Left hindlimb (tissue), 1 donor: ENCODE results near the gene ZNHIT1.
"Not testable (repeated sequence)": the region's sequence is repeated elsewhere in the genome, so short reads cannot be mapped to it uniquely, and the experiment has no call there.

ENCODE experiments used
- DNase-seq: peaks from one replicate; pipeline ENCODE4 v3.0.0-alpha.2; 2018

The ZNHIT1 gene

DNA sequence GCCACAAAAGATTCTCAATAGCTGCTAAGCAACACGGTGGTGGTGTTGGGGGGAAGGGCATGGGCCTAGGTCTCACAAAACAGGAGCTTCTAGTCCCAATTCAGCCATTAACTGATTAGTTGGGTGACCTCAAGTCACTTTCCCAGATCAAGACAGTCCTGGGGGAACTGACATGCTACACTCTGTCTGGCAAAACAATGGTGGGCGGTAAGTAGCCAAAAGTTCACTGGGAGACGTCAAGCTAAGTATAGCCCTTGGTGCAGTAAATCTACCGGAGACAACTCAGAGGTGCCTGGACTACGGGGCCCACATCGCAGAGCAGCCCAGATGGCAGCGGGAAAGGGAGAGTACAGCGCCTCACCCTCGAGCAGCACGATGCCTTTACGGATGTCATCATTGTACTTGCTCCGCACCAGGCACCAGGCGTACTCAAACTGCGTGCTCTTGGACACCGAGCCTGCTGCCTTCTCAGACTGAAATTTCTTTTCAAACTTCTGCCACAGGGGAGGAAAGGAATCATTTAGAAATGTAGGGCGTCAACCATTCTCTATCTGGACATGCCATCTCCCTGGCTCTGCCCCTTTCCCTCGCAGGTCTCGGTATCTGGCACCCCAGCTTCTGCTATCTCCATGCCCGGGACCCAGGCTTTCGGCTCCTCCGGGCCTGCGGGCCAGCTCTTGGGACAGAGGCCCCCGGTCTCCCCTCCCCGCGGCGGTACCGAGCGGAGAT is 25.8 kb downstream of the ZNHIT1 start:
- DNase-seq = no peak

DNA sequence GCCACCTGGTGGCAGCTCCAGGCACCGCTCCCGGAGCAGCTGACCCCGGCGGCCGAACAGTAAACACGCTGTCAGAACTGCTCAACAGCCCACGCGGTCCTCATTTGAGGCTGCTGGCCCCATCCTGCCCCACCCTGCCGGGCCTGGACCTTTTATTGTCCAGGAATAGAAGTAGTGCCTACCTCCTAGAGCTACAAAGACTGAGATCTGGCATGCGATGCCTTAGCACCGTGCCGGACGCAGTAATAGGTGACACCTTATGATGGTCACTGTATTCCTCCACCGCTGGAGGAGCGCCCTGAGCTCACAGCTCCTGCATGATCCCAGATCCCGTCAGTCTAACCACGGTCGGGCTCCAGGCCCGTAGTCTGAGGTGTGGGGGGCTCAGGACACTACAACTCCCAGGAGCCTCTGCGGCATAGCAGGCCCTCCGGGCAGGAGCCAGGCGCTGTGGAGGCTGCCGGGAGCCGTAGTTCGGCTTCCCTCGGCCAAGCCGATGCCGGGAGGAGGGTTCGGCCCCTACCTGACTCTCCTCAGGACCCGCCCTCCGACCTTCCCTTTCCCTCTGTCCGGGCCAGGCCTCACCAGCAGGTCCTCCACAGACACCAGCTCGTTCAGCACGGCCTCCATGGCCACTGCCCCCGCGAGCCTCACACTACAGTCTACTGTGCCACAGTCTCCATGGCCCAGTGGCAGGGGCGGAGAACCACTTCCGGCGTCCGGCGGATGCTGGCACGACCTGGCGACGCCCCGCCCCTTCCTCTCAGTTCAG is 26.6 kb downstream of the ZNHIT1 start, which contains the start of gene FIS1:
TSS of gene FIS1 (minus strand) at position 707 of the 772 bp plus-strand sequence. CDS start at position 630, 77 bp downstream.
- peak; percentile 94 for DNase-seq

DNA sequence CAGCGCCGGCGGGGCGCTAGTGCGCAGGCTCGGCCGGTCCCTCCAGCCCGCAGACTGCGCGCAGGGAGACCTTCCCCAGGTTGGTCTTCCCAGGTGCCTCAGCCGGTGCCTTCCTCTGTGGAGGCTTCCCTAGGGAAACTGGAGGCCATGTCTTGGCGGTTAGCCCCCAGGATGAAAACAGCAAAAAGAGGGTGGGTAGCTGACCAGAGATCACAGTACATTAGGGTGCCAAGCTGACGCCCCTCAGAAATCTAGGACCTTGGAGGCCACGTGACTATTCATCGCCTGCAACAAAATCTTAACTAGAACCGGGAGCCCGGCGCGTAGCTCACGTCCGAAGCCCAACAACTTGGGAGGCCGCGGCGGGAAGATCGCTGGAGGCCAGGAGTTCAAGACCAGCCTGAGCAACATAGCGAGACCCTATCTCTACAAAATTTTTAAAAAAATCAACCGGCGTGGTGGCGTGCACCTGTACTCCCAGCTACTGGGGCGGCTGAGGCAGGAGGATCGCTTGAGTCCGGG is 27.2 kb downstream of the ZNHIT1 start:
- DNase-seq = no peak

DNA sequence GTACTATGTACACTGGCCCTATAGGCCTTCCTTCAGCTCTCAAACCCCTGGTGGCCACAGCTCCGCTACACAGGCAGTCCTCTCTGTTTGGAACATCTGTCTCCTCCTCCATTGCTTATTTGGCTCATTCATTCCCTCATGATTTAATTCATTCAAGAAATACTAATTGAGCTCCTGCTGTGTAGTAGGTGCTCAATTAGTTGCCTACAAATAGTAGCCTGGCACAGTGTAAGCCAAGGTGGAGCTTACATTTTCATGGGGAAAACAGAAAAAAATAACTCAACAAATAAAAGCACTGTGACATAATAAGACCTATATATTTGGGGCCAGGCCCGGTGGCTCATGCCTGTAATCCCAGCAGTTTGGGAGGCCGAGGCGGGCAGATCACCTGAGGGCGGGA is 30.3 kb downstream of the ZNHIT1 start:
- DNase-seq = no peak

DNA sequence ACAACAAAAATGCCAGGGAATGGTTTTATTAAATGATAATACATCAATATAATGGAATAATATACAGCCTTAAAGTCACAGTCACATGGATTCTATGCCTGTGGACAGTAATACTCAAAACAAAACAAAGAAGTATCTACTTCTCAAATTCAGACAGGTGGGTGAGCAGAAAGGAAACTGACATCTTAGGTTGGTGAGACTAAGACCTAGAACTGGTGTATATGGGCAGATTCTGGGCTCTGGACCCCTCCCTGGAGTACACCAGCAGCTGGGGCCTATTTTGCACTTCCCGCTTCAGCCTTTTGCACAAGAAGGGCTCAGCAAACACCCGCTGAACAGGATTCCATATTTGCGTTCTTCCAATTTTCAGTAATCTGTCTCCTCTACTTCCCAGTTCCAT is 32.4 kb downstream of the ZNHIT1 start:
- no peak for DNase-seq

DNA sequence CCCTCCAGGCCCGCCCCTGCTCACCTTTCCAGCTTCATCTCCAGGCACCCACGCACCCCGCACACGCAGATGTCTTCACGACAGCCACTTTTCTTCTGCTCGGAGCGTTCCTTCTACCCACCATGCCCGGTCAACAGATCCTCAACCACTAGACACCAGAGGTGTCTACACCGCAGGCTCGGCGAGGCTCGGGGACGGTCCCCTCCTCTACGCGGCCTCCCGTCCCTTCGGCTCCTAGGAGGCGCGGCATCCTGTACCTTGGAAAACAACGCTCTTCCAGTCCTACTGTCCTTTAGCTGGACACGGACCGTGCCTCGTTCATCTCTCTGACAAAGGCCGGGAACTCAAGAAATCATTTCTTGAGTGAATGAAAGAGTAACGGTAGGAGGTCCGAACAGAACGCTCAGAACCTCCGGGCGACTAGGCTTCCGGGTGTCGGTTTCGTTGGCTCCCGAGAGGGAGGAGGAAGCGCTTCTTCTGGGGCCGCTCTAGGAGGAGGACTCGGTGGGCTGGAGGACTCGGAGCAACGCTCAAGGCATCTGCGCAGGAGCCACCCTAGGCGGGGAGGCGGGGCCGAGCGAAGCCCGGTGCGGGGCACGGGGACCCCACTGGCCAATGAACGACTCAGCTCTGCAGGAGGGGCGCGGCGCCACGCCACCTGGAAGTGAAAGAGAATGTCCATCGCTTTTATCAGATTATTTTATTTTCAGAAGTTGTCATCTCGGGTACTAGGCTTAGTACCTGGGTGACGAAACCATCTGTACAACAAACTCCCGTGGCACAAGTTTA is 34.1 kb downstream of the ZNHIT1 start:
- DNase-seq = peak; percentile 98

DNA sequence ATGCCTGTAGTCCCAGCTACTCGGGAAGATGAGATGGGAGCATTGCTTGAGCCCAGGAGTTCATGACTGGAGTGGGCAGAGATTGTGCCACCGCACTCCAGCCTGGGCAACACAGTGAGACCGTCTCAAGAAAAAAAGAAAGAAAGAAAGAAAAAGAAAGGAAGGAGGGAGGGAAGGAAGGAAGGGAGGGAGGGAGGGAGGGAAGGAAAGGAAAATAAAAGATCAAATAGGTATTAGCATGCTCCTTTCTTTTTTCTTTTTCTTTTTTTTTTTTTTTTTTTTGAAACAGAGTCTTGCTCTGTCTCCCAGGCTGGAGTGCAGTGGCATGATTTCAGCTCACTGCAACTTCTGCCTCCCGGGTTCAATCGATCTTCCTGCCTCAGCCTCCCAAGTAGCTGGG is 35.2 kb downstream of the ZNHIT1 start:
- not testable (repeated sequence) for DNase-seq

DNA sequence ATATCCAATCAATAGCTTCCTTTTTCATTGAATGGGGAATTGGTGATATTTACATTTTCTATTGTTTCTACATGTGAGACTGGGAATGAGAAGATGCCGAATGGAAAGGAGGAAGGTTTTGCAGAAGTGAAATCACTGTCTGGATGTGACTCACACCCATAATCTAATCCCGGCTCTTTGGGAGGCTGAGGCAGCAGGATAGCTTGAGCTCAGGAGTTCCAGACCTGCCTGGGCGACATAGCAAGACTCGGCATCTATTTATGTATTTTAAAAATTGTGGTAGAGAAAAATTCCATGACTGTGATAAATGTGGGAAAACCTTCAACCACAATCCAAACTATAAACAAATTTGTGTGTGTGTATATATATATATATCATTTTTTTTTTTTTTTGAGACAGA is 37.8 kb downstream of the ZNHIT1 start:
- no peak for DNase-seq

DNA sequence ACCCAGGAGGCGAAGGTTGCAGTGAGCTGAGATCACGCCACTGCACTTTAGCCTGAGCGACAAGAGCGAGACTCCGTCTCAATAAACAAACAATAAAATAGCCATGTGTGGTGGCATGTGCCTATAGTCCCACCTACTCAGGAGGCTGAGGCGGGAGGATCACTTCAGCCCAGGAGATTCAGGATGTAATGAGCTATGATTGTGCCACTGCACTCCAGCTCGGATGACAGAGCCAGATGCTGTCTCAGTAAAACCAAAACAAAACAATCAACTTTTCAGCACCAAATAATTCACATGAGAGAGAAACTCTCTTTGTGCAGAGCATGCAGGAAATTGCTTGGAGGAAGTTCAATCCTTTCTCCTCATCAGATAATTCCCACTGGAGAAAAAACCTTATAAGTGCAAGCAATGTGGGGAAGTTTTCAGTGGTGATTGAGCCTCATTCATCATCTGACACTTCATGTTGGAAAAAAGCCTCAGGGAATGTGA is 40.3 kb downstream of the ZNHIT1 start:
- no peak for DNase-seq

DNA sequence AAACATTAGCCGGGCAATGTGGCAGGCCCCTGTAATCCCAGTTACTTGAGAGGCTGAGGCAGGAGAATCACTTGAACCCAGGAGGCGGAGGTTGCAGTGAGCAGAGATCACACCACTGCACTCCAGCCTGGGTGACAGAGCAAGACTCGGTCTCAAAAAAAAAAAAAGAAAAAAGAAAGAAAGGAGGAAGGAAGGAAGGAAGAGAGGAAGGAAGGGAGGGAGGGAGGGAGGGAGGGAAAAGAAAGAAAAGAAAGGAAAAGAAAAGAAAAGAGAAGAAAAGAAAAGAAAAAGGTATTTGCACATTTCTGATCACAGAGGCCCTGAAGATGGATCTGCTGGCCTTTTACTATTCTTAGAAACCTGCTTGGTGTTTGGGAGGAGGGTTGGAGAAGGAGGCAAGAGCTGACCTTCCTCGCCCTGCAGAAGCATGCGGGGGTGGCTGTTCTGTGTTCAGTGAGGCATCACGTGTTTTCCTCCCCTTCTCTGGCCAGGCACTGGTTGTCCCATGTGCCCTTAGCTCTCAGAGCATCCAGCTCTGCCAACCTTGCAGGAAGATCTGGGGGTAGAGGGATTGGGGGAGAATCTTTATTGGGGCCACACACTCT is 46.2 kb downstream of the ZNHIT1 start:
- not testable (repeated sequence) for DNase-seq

DNA sequence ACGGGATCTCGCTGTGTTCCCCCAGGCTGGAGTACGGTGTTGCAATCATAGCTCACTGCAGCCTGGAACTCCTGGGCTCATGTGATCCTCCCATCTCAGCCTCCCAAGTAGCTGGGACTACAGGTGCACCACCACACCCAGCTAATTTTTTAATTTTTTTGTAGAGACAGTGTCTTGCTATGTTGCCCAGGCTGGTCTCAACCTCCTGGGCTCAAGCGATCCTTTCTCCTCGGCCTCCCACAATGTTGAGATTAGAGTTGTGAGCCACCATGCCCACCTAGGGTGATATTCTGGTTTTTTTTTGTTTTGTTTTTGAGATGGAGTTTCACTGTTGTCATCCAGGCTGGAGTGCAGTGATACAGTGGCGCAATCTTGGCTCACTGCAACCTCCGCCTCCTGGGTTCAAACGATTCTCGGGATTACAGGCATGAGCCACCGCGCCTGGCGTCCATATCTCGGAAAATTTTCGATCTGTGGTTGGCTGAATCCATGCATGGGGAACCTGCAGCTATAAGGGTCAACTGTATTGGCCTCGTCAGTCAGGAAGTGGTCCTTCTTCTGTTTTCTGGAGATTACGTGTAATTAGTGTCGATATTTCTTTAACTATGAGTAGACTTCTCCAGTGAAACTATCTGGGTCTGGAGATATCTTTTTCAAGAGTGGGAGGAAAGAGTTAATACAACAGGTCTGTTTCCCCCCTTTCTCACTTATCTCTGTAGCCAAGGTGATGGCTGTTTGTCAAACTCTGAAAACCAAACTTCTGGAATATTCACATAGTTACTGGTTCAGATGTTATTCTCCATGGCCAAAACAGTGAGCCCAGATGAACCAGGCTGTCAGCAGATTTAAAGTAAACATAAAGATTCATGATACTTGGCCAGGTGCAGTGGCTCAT is 47.9 kb downstream of the ZNHIT1 start:
- no peak for DNase-seq

DNA sequence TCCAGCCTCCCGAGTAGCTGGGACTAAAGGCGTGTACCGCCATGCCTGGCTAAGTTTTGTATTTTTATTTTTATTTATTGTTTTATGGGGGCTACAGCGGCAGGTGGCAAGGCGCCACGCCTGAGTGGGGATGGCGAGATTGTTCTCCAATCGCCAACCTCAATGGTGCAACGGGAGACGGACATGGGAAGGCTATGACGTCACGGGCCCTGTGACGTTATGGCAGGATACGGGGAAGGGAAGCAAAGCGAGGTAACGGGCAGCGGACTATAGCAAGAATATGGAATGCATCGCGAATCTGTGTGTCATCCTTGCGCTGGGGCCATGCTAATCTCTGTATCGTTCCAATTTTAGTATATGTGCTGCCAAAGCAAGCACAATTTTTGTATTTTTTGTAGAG is 51.7 kb downstream of the ZNHIT1 start:
- no peak for DNase-seq

DNA sequence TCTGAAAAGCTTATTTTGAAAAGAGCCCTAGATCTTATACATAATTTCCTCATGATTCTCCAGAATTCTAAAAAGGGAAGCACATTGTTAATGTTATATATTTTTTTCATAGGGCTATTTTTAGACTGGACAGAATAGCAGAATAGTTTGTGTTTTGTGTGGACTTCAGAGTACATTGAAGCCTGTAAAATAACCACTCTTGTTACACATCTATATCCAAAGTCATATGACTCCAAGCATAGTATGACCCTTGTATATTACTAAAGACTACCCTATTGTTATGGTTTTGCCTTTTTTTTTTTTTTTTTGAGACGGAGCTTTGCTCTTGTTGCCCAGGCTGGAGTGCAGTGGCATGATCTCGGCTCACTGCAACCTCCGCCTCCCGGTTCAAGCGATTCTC is 53.1 kb downstream of the ZNHIT1 start:
- DNase-seq = no peak

DNA sequence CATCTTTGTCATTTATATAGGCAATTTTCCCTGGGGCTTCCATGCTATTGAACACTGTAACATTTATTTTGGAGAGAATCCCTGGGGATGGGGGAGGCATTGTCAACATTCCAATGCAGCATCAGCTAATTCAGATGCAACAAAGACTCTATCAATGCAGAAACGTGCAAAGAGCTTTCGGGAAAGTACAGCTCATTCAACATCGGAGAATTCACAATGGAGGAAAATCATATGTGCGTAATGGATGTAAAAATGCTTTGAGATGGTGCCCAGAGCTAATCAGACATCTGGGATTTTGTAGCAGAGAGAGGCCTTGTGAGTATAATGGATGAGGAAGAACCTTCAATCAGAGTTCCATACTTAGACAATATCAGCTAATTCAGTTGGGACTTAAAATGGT is 55.2 kb downstream of the ZNHIT1 start:
- DNase-seq = no peak
